HEK293 (cell line): Measurements from ENCODE around the gene ZBTB47.

Experiments
- CTCF ChIA-PET: fragments of 350-600 bp; formaldehyde crosslinking; extraction: SDS; loops from one replicate; lab custom pipeline; 2021; ENCODE audit warnings: antibody characterized with exemption; lab: Yijun Ruan, JAX
- POLR2A ChIA-PET: fragments of 300-600 bp; formaldehyde crosslinking; extraction: SDS; loops from one replicate; lab custom pipeline; 2020; ENCODE audit warnings: antibody characterized with exemption, inconsistent platforms; lab: Yijun Ruan, JAX
- H3K27ac ChIP-seq: fragments of 200-500 bp; sonication (Bioruptor generic); 2 replicates; pipeline ENCODE4 v1.5.1; 2014; ENCODE audit warnings: low read depth, low read length, control low read depth, inconsistent platforms; ENCODE audit errors: extremely low read depth
- H3K36me3 ChIP-seq, 2 experiments: fragments of 200-500 bp in 1 of 2; sonication (Bioruptor generic) in 1 of 2; 1 replicate in 1 of 2; 2 replicates in 1 of 2; pipeline ENCODE4 v1.5.1; 2014 to 2017; ENCODE audit warnings: inconsistent platforms in 2 of 2, low read length in 2 of 2; ENCODE audit not compliant: control insufficient read depth in 2 of 2, insufficient read depth in 1 of 2
- H3K4me1 ChIP-seq: fragments of 200-500 bp; sonication (Bioruptor generic); 2 replicates; pipeline ENCODE4 v1.5.1; 2014; ENCODE audit warnings: mild to moderate bottlenecking, low read length, inconsistent platforms; ENCODE audit not compliant: control insufficient read depth, insufficient read depth
- H3K4me3 ChIP-seq: 2 replicates; pipeline ENCODE4 v1.5.1; 2011; ENCODE audit warnings: low read depth, mild to moderate bottlenecking, control low read depth, low read length, moderate library complexity
- H3K9me3 ChIP-seq: fragments of 200-500 bp; sonication (Bioruptor generic); 2 replicates; pipeline ENCODE4 v1.5.1; 2014; ENCODE audit warnings: low read depth, low read length, inconsistent platforms; ENCODE audit not compliant: control insufficient read depth, insufficient read depth
- KLF1 ChIP-seq: fragments of 450-650 bp; formaldehyde crosslinking; IDR thresholded peaks from 2 replicates; pipeline ENCODE4 v1.5.1; 2016; ENCODE audit warnings: missing biosample characterization, missing genetic modification characterization
- OVOL3 ChIP-seq: fragments of 450-650 bp; formaldehyde crosslinking; IDR thresholded peaks from 2 replicates; pipeline ENCODE4 v1.5.1; 2016; ENCODE audit warnings: missing biosample characterization, missing genetic modification characterization
- ZFP41 ChIP-seq: fragments of 450-650 bp; formaldehyde crosslinking; IDR thresholded peaks from 2 replicates; pipeline ENCODE4 v1.5.1; 2016; ENCODE audit warnings: missing biosample characterization, missing genetic modification characterization, borderline replicate concordance
- ZNF140 ChIP-seq: fragments of 450-650 bp; formaldehyde crosslinking; IDR thresholded peaks from 2 replicates; pipeline ENCODE4 v1.5.1; 2016; ENCODE audit warnings: missing biosample characterization, missing genetic modification characterization
- ZNF214 ChIP-seq: fragments of 450-650 bp; formaldehyde crosslinking; IDR thresholded peaks from 2 replicates; pipeline ENCODE4 v1.5.1; 2017; ENCODE audit warnings: missing biosample characterization, mild to moderate bottlenecking, missing genetic modification characterization, borderline replicate concordance
- ZNF433 ChIP-seq: fragments of 450-650 bp; formaldehyde crosslinking; IDR thresholded peaks from 2 replicates; pipeline ENCODE4 v1.5.1; 2016; ENCODE audit warnings: missing biosample characterization, missing genetic modification characterization, low read depth
- ZNF548 ChIP-seq: fragments of 450-650 bp; formaldehyde crosslinking; IDR thresholded peaks from 2 replicates; pipeline ENCODE4 v1.5.1; 2016; ENCODE audit warnings: missing biosample characterization, missing genetic modification characterization
- ZNF558 ChIP-seq: fragments of 450-650 bp; formaldehyde crosslinking; IDR thresholded peaks from 2 replicates; pipeline ENCODE4 v1.5.1; 2016; ENCODE audit warnings: missing biosample characterization, missing genetic modification characterization
- ZNF596 ChIP-seq: fragments of 450-650 bp; IDR thresholded peaks from 2 replicates; pipeline ENCODE4 v1.5.0; 2018; ENCODE audit warnings: missing biosample characterization, mild to moderate bottlenecking, missing genetic modification characterization, moderate library complexity
- ZNF621 ChIP-seq: fragments of 450-650 bp; formaldehyde crosslinking; IDR thresholded peaks from 2 replicates; pipeline ENCODE4 v1.5.1; 2017; ENCODE audit warnings: missing biosample characterization, missing genetic modification characterization
- TF ChIP-seq, protein P1 (sequence below): fragments of 450-650 bp; formaldehyde crosslinking; conservative IDR thresholded peaks from 2 replicates; pipeline ENCODE4 v1.5.1; 2016; ENCODE audit warnings: low read depth, missing biosample characterization, missing genetic modification characterization
- TF ChIP-seq, protein P2 (sequence below): sonication (generic); formaldehyde crosslinking; IDR thresholded peaks from 2 replicates; pipeline ENCODE4 v1.8.1; 2022; ENCODE audit warnings: mild to moderate bottlenecking, moderate library complexity, missing genetic modification reagents
- TF ChIP-seq, protein P3 (sequence below): fragments of 450-650 bp; formaldehyde crosslinking; IDR thresholded peaks from 2 replicates; pipeline ENCODE4 v1.5.1; 2016; ENCODE audit warnings: missing biosample characterization, missing genetic modification characterization
- TF ChIP-seq, protein P4 (sequence below): fragments of 450-650 bp; formaldehyde crosslinking; IDR thresholded peaks from 2 replicates; pipeline ENCODE4 v1.5.1; 2016; ENCODE audit warnings: missing biosample characterization, missing genetic modification characterization, borderline replicate concordance

The ZBTB47 gene

DNA sequence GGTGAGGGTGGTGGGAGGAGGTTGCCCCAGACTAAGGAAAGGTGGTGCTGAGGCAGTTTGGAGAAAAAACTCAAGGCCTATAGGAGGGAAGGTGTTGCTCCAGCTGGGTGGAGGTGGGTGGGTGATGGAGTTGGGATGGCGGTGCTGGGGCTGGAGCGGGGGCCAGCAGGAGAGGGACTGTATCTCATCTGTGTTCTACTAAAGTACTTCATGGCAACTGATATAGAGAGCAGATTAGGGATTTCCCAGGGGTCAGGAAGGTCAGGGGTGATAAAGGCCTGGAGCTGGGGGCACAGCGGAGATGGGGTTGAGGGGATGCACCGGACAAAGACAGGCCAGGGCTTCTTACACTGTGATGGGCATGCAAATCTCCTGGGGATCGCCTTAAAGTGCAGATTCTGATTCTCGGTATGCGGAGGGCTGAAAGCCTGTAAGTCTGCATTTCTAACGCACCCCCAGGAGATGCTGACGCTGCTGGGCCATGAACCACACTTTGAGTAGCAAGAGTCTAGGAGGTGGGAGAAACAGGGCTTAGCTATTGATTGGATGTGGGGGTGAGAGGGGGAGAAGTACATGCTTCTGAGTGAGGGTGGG is 36.0 kb downstream of the ZBTB47 start (continued):
- TF ChIP-seq, protein P1, sequence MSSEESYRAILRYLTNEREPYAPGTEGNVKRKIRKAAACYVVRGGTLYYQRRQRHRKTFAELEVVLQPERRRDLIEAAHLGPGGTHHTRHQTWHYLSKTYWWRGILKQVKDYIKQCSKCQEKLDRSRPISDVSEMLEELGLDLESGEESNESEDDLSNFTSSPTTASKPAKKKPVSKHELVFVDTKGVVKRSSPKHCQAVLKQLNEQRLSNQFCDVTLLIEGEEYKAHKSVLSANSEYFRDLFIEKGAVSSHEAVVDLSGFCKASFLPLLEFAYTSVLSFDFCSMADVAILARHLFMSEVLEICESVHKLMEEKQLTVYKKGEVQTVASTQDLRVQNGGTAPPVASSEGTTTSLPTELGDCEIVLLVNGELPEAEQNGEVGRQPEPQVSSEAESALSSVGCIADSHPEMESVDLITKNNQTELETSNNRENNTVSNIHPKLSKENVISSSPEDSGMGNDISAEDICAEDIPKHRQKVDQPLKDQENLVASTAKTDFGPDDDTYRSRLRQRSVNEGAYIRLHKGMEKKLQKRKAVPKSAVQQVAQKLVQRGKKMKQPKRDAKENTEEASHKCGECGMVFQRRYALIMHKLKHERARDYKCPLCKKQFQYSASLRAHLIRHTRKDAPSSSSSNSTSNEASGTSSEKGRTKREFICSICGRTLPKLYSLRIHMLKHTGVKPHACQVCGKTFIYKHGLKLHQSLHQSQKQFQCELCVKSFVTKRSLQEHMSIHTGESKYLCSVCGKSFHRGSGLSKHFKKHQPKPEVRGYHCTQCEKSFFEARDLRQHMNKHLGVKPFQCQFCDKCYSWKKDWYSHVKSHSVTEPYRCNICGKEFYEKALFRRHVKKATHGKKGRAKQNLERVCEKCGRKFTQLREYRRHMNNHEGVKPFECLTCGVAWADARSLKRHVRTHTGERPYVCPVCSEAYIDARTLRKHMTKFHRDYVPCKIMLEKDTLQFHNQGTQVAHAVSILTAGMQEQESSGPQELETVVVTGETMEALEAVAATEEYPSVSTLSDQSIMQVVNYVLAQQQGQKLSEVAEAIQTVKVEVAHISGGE (tag by site-specific recombination) = no peak
- TF ChIP-seq OVOL3 (tag by site-specific recombination) = no peak
- TF ChIP-seq, all 188 proteins: peak for 0

DNA sequence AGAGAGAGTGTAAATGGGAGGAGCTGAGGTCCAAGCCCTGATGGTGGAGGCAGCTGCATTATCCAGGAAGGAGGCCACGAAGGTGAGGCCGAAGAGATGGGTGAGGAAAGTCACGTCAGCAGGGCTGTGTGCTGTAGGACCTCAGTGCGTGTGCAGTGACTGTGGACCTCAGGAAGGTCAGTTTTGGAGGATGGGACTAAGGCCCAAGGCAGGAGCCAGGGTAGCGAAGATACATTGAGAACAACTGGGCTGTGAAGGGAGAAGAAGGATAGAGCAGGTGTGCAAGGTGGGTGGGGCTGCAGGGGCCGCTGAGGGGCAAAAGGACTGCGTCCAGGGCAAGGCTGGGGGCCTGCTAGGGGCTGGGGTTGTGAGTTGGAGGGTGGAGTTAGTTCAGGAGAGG is 36.7 kb downstream of the ZBTB47 start:
- ChIA-PET CTCF (no interaction called here), POLR2A (no interaction called here)

More for the DNA sequence above, 36.7 kb downstream of the ZBTB47 start:
- no peaks in the 10 kb centered on the region for H3K36me3 ChIP-seq
- no peaks in the 10 kb centered on the region for H3K4me1 ChIP-seq
- TF ChIP-seq ZNF621 = no peak
- no peak for TF ChIP-seq ZNF558 (tag by site-specific recombination)
- no peak for TF ChIP-seq ZFP41 (tag by site-specific recombination)
- TF ChIP-seq KLF1 (tag by site-specific recombination) = no peak
- no peak for TF ChIP-seq ZNF214 (tag by site-specific recombination)
- TF ChIP-seq, protein P2, sequence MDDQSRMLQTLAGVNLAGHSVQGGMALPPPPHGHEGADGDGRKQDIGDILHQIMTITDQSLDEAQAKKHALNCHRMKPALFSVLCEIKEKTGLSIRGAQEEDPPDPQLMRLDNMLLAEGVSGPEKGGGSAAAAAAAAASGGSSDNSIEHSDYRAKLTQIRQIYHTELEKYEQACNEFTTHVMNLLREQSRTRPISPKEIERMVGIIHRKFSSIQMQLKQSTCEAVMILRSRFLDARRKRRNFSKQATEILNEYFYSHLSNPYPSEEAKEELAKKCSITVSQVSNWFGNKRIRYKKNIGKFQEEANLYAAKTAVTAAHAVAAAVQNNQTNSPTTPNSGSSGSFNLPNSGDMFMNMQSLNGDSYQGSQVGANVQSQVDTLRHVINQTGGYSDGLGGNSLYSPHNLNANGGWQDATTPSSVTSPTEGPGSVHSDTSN = no peak
- TF ChIP-seq, protein P1 (tag by site-specific recombination) = no peak
- no peak for TF ChIP-seq ZNF433 (tag by site-specific recombination)
- TF ChIP-seq ZNF548 = no peak
- TF ChIP-seq, protein P3, sequence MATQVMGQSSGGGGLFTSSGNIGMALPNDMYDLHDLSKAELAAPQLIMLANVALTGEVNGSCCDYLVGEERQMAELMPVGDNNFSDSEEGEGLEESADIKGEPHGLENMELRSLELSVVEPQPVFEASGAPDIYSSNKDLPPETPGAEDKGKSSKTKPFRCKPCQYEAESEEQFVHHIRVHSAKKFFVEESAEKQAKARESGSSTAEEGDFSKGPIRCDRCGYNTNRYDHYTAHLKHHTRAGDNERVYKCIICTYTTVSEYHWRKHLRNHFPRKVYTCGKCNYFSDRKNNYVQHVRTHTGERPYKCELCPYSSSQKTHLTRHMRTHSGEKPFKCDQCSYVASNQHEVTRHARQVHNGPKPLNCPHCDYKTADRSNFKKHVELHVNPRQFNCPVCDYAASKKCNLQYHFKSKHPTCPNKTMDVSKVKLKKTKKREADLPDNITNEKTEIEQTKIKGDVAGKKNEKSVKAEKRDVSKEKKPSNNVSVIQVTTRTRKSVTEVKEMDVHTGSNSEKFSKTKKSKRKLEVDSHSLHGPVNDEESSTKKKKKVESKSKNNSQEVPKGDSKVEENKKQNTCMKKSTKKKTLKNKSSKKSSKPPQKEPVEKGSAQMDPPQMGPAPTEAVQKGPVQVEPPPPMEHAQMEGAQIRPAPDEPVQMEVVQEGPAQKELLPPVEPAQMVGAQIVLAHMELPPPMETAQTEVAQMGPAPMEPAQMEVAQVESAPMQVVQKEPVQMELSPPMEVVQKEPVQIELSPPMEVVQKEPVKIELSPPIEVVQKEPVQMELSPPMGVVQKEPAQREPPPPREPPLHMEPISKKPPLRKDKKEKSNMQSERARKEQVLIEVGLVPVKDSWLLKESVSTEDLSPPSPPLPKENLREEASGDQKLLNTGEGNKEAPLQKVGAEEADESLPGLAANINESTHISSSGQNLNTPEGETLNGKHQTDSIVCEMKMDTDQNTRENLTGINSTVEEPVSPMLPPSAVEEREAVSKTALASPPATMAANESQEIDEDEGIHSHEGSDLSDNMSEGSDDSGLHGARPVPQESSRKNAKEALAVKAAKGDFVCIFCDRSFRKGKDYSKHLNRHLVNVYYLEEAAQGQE = no peak
- TF ChIP-seq, protein P4, sequence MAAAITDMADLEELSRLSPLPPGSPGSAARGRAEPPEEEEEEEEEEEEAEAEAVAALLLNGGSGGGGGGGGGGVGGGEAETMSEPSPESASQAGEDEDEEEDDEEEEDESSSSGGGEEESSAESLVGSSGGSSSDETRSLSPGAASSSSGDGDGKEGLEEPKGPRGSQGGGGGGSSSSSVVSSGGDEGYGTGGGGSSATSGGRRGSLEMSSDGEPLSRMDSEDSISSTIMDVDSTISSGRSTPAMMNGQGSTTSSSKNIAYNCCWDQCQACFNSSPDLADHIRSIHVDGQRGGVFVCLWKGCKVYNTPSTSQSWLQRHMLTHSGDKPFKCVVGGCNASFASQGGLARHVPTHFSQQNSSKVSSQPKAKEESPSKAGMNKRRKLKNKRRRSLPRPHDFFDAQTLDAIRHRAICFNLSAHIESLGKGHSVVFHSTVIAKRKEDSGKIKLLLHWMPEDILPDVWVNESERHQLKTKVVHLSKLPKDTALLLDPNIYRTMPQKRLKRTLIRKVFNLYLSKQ (tag by site-specific recombination) = no peak
- no peak for TF ChIP-seq ZNF596 (tag by site-specific recombination)
- no peak for TF ChIP-seq ZNF140 (tag by site-specific recombination)
- no peak overlapping the region for H3K4me3 ChIP-seq
- no peak overlapping the region for H3K27ac ChIP-seq
- no peaks in the 10 kb centered on the region for H3K9me3 ChIP-seq
